GM19025 (cell line): ENCODE measurements around the gene RAB1A.
"Not testable (repeated sequence)": the region's sequence is repeated elsewhere in the genome, so short reads cannot be mapped to it uniquely, and the experiment has no call there.

ENCODE experiments used
- ATAC-seq: cut with Tn5 transposase; IDR thresholded peaks from one replicate; pipeline ENCODE4 v1.9.1; 2021; ENCODE audit warnings: mild to moderate bottlenecking, low read depth, moderate library complexity; ENCODE audit not compliant: unreplicated experiment

Gene RAB1A

DNA sequence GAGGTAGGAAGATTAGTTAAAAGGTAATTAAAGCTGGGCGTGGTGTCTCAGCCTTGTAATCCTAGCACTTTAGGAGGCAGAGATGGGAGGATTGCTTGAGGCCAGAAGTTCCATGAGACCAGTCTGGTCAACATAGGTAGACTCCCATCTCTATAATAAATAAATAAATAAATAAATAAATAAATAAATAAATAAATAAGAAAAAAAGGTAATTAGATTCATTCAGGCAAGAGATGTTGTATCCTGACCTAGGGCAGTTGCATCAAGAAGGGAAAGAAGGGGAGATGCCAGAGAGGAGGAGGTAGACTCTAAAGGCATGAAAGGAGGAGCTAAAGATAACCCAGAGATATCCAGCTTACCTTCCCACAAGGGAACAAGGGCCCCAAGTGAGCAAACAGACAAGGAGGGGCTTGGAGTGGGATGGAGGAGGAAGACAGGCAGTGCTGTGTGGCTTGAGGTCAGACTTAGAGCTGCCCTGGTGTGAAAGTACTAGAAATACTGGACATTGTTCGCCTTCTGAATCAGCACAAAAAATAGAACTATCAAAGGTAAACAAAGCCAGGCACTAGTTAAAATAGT lies 7.4 kb upstream of the RAB1A start:
- no peak for ATAC-seq

DNA sequence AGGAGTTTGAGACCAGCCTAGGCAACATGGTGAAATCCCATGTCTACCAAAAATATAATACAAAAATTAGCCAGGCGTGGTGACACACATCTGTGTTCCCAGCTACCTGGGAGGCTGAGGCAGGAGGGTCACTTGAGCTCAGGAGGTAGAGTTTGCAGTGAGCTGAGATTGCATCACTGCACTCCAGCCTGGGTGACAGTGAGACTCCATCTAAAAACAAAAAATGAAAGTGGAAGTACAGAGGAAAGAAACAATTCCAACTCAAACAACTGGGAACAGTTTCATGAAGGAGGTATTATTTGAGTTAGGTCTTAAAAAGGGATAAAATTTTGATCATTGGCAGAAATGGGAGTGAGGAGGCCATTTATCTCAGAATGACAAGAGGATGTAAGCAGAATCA lies 6.3 kb upstream of the RAB1A start:
- ATAC-seq, result no peak

DNA sequence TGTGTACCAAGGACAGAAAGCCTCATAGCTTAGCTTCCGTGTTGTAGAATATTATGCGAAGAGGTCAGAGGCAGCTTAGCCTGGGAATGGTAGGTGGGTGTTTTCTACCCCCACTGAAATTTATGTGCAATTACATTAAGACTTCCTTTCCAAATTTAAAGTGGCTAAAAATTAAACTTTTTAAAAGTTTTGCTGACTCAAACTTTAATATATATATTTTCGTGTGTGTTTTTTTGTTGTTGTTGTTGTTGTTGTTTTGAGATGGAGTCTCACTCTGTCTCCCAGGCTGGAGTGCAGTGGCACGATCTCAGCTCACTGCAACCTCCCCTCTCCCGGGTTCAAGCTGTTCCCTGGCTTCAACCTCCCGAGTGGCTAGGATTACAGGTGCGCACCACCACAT lies 4.3 kb upstream of the RAB1A start:
- no peak for ATAC-seq

DNA sequence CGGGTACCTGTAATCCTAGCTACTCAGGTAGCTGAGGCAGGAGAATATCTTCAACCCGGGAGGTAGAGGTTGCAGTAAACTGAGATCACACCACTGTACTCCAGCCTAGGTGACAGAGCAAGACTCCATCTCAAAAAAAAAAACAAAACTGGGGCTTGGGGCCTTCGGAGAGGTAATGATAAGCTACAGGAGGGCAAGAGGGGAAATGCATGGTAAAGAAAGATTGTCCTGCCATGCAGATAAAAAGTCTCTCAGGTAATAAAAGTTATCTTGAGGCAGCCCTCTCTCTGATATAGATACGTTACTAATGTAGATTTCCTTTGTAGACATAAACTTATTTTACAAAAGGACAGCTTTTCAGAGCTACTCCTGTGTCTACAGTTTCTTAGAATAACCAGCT lies 3.7 kb upstream of the RAB1A start:
- no peak for ATAC-seq

DNA sequence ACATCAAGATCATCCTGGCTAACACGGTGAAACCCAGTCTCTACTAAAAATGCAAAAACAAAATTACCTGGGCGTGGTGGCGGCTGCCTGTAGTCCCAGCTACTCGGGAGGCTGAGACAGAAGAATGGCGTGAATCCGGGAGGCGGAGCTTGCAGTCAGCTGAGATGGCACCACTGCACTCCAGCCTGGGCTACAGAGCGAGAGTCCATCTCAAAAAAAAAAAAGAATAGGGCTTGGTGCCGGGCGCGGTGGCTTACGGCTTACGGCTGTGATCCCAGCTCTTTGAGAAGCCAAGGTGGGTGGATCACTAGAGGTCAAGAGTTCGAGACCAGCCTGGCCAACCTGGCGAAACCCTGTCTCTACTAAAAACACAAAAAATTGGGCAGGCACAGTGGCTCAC lies 3.0 kb upstream of the RAB1A start:
- ATAC-seq, result not testable (repeated sequence)

DNA sequence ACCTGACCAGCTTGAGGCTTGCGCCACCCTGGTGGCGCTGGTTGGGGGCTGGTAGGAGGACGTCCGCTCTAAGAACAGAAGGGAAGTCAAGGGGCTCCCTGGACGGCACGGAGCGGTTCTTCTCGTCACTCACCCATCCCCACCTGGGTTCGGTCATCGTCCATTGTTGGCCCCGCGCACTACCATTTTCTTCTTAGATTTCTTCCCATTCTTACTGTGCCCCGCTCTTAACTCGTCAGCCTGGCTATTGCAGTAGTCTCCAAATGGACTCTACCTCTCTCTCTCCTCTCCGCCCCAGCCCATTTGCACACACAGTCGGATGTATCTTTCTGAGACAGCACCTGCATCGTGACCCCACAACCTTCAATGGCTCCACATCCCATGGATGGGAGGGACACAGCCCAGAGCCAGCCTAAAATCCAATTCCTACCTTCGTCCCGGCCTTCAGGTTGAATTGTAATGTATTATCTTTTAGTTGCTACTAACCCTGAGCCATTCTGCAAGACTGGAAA lies 814 bp upstream of the RAB1A start:
- peak; percentile 19 for ATAC-seq

DNA sequence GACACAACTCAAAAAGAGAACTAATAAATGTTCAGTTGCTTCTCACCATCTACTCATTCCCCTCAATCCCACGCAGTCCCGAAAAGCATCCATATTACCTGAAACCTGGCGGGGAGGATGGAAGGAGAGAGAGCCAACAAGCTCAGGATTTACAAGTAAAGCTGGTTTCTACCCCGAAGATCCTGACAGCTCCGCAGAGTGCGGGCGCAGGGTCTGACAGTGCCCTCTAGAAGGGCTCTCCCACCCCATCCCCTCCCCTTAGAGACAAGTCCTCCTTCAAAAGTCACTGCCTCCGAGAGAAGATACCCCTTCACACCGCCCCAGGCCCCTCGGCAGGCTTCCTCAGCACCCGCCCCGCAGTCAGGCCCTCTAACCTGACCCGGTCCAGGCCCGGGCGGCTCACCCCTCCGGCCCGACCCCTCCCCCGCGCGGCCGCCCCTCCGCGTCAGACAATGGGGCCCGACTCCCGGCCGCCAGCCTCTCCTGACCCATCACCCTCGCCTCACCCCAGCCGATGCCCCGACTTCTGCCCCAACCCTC lies 550 bp downstream of the RAB1A start:
- ATAC-seq, result no peak

DNA sequence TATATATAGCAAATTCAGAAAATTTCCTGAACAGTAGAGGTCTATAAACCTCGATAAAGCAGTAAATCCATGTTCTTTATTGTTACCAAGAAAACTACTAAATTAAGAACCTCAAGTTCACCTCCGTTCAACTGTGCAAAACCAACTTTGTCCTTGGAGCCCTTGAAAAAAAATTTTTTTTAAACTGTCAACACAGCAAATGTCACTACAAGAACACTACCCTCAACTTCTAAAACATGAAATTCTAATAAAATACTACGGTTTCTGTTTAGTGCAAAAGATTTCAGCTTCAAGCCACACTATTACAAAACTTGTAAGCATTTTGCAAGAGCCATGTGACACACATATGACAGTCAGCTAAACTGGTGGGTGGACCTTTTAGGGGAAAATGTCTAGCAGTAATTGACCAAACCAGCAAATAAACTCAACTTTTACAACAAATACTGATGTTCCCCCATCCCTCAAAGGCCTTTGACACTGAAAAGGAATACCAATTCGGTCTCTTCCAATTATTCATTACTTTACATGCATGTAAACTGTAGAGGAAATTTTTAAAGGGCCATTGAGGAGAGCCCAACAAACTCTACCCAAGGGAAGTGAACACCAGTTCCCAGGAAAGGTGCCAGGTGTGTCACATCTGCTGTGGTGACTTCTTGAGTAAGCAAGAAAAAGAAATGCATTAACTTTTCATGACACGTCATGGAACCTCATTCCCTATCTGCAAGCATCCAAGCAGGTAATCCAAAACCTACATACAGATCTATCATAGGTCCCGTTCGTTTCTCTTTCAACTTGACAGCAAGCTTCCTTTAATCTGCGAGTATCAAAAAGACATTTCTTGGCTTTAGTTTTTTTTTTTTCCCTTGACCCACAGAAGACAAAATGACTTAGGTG lies 1.4 kb downstream of the RAB1A start:
- no peak for ATAC-seq

DNA sequence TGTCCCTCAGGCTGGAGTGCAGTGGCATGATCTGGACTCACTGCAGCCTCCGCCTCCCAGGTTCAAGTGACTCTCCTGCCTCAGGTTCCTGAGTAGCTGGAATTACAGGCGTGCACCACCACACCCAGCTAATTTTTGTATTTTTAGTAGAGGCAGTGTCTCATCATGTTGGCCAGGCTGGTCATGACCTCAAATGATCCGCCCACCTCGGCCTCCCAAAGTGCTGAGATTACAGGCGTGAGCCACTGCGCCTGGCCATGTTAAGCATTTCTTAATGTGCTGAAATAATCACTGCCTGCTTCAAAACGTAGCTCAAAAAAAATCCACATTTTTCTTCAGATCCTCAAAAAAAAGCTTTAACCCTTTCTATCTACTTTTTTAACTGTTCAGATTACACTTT lies 4.4 kb downstream of the RAB1A start:
- not testable (repeated sequence) for ATAC-seq

DNA sequence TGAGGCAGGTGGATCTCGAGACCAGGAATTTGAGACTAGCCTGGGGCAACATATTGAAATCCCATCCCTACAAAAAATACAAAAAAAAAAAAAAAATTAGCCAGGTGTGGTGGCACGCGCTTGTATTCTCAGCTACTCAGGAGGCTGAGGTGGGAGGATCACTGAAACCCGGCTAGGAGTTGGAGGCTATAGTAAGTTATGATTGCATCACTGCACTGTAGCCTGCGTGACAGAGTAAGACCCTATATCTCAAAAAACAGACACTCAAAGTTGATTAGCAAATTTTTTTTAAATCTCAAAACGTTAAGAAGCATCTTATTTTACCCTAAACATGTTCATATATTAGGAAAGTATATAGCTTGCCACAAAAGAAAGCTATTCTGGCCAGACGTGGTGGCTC lies 7.6 kb downstream of the RAB1A start:
- ATAC-seq, result no peak

DNA sequence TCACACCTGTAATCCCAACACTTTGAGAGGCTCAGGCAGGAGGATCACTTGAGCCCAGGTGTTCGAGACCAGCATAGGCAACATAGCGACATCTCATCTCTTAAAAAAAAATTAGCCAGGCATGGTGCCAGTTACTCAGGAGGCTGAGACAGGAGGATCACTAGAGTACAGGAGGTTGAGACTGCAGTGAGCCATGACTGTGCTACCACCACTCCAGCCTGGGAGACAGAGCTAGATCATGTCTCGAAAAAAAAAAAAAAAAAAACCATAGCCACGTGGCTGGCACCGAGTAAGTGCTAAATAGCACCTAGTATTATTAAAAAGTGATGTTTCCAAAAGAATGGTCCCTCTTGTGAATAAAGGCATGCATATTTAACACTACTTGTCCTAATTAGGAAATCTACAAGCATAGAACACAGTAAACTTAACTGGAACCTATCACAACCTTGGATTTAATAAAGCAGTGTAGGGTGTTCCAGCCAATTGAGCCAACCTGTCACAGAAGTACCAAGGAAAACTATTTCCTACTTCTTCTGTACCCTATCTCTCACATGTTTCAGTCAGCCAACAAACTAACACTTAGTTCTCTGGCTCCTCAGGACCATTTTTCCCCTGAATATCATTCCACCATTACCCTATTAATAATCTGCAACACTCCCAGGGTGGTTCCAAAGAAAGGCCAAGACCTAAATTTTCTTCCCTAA lies 8.8 kb downstream of the RAB1A start:
- ATAC-seq, result no peak

DNA sequence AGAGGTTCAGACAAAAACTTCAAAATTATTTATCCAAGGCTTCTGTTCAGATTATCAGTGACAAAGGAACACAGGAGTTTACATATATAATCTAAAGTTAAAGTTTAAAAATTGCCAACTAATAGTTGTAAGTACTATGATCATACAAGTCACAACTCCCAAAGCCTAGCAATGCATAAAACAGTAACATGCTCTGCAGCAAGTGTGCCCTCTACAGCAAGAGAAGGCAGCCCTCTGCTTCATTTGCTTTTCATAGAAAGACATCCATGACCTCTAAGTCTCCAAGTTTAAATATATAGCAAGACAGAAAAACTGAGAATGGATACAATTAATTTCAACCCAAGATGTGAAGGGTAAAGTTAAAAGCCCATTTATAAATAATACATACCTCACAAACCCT lies 13.3 kb downstream of the RAB1A start:
- no peak for ATAC-seq

DNA sequence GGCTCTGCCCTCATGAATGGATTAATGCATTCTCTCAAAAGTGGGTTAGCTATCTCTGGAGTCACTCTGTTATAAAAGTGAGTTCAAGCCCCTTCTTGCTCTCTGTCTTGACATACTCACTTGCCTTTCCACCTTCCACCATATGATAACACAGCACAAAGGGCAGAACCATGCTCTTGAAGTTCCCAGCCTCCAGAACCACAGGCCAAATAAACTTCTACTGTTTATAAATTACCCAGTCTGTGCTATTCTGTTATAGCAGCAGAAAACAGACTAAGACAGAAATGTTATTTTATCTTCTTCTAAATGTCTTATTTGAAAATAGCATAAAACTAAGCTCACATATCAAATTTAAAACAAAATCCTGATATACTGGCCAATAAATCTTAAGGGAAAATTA lies 15.0 kb downstream of the RAB1A start:
- no peak for ATAC-seq

DNA sequence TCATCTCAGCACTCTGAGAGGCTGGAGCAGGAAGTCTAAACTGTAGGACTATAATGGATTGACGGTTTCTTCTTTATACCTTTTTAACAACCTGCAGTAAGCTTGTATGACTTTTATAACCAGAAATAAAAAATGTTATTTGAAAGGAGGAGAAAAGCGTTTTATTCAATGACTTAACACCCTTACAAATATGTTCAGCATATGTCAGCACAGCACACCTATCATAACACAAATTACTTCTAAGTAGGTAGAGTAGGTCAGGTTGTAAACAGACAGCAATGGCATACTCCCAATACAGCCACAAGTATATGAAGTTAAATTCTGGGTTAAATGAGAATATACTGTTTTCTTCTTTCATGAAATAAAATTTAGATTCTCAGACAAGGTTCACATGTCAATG lies 16.1 kb downstream of the RAB1A start:
- ATAC-seq, result no peak

DNA sequence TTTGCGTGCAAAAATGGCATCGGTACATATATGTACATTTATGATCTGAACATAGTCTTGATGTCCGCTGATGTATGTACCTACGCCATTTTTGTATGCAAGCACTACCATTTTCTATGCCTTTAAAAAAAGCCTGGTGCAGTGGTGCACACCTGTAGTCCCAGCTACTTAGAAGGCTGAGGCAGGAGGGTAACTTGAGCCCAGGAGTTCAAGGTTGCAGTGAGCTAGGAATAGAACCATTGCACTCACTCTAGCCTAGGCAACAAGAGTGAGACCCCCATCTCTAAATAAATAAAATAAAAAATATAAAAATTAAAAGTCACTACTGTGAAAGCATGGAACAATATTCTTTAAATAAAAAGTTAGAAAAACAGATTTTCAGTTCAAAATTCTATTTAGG lies 16.7 kb downstream of the RAB1A start:
- no peak for ATAC-seq

DNA sequence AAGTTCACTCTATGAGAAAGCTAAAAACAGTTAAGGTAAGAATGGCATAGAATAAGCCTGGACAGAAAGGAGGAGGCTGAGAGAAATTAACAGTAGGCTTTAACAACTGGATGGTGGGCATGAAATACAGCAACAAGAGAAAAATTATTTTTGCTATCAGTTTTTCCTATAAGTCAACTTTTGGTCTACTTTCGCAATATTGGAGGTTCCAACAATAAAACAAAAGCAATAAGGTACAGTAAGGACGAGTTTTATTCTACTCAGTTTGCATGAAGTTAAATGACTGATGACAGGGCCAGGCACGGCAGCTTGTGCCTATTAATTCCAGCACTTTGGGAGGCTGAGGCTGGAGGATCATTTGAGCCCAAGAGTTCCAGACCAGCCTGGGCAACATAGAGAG lies 17.3 kb downstream of the RAB1A start:
- ATAC-seq, result no peak

DNA sequence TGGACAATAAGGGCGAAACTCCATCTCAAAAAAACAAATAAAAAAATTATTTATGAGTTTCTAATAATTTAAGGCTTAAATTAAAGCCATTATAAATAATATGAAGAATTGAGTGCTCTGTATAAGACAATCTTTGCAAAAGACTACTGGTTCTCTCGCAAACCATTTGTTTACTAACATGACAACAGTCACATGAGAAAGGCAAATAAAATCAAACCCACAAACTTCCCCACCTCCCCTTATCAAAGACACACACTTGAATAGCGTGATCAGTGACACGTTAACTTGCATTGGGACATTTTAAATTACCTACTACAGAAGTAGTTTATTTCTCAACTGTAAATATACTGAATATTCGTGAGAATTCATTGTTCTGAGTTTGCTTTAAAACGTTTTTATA lies 21.1 kb downstream of the RAB1A start:
- no peak for ATAC-seq

DNA sequence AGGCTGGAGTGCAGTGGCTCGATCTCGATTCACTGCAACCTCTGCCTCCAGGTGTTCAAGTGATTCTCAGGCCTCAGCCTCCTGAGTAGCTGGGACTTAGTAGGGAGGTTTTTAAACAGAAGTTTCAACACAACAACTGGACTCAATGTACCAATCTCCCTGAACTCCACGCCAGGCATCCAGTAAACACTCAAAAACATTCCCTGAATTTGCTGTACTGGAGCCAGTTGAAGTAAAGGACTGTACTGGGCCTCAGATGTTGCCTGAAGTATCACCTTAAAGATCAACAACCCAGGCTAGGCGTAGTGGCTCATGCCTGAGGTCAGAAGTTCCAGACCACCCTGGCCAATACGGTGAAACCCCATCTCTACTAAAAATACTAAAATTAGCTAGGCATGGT lies 22.4 kb downstream of the RAB1A start:
- no peak for ATAC-seq

DNA sequence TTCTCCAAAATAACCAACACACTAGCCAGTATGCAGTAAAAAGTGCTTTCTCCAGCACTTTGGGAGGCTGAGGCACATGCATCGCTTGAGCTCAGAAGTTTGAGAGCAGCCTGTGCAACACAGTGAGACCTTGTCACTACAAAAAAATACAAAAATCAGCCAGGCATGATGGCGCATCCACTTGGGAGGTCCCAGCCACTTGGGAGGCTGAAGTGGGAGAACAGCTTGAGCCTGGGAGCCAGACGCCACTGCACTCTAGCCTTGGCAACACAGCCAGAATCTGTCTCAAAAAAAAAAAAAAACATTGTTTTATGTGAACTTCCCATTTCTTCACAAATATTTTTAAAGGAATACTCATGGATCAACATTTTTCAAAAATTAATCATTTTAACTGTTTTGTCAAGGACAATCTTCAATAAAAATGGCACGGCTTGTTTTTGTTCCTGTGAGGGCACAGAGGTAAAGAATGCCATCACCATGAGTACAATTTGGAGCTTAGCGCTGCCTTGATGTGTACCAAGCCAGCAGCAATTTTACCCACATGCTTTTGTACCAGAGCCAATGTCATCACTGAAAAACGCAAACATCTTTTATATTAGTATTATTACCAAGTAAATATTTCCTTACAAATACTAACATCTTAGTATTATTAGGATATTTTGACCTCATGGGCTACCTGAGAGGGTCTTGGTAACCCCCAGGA lies 26.7 kb downstream of the RAB1A start:
- ATAC-seq, result no peak

DNA sequence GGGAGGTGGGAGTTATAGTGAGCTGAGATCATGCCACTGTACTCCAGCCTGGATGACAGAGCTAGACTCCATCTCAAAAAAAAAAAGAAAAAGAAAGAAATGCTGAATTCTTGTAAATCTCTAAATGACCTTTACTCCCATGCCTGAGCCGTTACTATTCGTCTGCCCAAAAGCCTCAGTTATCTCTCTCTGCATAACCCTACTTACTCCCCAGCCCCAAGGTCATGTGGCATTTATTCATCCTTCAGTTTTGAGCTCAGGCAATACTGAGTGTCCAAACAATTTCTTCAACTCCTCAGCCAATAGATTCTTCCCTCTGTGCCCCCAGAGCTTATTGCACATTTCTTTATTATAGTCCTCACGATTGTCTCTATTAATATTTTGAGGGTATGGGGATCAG lies 28.8 kb downstream of the RAB1A start:
- no peak for ATAC-seq

DNA sequence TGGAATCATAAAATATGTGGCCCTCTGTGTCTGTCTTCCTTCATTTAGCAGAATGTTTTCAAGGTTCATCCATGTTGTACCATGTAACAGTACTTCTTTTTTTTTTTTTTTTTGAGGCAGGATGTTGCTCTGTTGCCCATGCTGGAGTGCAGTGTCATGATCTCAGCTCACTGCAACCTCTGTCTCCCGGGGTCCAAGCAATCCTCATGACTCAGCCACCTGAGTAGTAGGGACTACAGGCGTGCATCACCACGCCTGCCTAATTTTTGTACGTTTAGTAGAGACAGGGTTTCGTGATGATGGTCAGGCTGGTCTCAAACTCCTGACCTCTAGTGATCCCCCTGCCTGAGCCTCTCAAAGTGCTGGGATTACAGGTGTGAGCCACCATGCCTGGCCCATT lies 31.2 kb downstream of the RAB1A start:
- no peak for ATAC-seq
